Skin of body (tissue), 2 donors: ENCODE data around the gene PRR20G. TPM values are rescaled to one million over a fixed set of nuclear protein-coding genes. Genes with fewer than 3 reads are reported as not detected.

Source experiments
- small RNA-seq: library from RNA; depleted of rRNA; stranded (forward); fragments of <200 nt; gene quantifications from one replicate; pipeline ENCODE3, GENCODE V24; 2014; ENCODE audit warnings: low replicate concordance
- total RNA-seq: library from RNA; depleted of rRNA; stranded (reverse); fragments of >200 nt; gene quantifications from one replicate; pipeline ENCODE4 v1.2.3, GENCODE V29; 2014

The PRR20G gene
- total RNA-seq, 1 donor from 2014 or later: not detected

Small RNAs within 50 kb of the gene (small RNA-seq; reads per million reads assigned to genes)
- gene RNU6-1047P: not detected

Other genes with a start within 250 kb of the PRR20G start
- not detected for gene PRR23E, start 94.9 kb downstream of the PRR20G start, total RNA-seq